GM10248 (cell line): Measurements from ENCODE around the gene TRIM65.

Experiments used
- CTCF ChIA-PET: fragments of 300-600 bp; sonication (Branson Sonifier 250); formaldehyde crosslinking; extraction: SDS; loops from one replicate; lab custom pipeline; 2021; ENCODE audit warnings: antibody characterized with exemption; lab: Yijun Ruan, JAX
- POLR2A ChIA-PET: fragments of 350-650 bp; sonication (Branson Sonifier 250); formaldehyde crosslinking; extraction: SDS; loops from one replicate; lab custom pipeline; 2020; ENCODE audit warnings: antibody characterized with exemption; lab: Yijun Ruan, JAX
- DNase-seq: peaks from one replicate; pipeline ENCODE4 v3.0.0; 2012; ENCODE audit errors: extremely low spot score
- TF ChIP-seq, protein P1 (sequence below): IDR thresholded peaks from 2 replicates; pipeline ENCODE4 v1.5.1; 2012; ENCODE audit warnings: mild to moderate bottlenecking, low read depth; ENCODE audit errors: extremely low read depth, missing control alignments, control extremely low read depth

TRIM65 gene

DNA sequence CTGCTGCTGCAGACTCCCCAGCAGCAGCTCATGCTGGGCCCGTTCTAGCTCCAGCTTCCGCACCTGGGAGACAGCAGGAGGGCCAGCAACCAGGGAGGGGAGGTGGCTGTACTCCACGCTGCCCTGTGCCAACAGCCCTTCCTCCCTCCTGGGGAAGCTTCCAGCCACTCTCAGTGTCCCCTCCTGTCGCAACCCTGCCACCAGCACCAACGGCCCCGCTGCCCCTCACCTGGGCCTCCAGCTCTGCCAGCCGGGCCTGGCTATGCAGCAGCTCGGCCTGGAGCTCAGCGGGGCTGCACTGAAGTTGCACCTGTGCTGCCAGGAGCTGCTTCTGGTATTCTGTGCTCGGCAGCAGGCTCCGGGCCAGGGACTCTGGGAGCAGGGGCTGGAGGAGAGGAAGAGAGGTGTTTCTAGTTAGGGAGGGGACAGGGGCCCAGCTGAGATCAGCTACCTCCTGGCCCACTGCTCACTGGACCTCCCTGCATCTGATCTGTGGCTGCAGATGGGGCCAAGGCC is 23.4 kb upstream of the TRIM65 start:
- TF ChIP-seq, protein P1, sequence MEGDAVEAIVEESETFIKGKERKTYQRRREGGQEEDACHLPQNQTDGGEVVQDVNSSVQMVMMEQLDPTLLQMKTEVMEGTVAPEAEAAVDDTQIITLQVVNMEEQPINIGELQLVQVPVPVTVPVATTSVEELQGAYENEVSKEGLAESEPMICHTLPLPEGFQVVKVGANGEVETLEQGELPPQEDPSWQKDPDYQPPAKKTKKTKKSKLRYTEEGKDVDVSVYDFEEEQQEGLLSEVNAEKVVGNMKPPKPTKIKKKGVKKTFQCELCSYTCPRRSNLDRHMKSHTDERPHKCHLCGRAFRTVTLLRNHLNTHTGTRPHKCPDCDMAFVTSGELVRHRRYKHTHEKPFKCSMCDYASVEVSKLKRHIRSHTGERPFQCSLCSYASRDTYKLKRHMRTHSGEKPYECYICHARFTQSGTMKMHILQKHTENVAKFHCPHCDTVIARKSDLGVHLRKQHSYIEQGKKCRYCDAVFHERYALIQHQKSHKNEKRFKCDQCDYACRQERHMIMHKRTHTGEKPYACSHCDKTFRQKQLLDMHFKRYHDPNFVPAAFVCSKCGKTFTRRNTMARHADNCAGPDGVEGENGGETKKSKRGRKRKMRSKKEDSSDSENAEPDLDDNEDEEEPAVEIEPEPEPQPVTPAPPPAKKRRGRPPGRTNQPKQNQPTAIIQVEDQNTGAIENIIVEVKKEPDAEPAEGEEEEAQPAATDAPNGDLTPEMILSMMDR: no peak
- ChIA-PET CTCF (interaction anchor here (0.7 to 2.2 kb wide), 6 partner anchors 10 to 262 kb away, joined by 3 to 7 read pairs (median 4); no protein-coding TSS in a partner anchor), POLR2A (interaction anchor here (0.5 to 0.7 kb wide), 2 partner anchors 12 to 24 kb away, joined by 3 to 6 read pairs; partner anchors contain the start of gene TRIM65)
- DNase-seq: no peak

DNA sequence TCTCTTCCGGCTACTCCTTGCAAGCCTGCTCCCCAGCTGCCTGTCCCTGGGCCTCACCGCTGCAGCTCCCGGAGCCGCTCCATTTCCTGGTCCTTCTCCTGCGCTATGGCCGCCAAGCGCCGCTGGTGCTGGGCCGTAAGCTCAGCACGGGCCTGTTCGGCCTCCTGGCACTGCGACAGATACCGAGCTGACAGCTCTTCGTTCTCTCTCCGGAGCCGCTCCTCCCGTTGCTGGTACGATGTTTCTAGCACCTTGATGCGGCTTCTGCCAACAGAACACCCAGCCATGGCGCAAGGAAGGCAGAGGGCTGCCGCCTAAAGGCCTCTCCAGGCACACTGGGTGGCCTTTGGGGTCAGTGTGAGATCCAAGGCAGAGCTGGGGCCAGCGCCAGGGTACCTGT is 22.9 kb upstream of the TRIM65 start:
- ChIA-PET CTCF (interaction anchor here (1.3 to 2.2 kb wide), 5 partner anchors 10 to 262 kb away, joined by 3 to 10 read pairs (median 6); no protein-coding TSS in a partner anchor), POLR2A (interaction anchor here (0.5 to 0.7 kb wide), 2 partner anchors 13 to 23 kb away, joined by 3 to 6 read pairs; partner anchors contain the start of gene TRIM65)
- no peak for DNase-seq
- TF ChIP-seq, protein P1: no peak

DNA sequence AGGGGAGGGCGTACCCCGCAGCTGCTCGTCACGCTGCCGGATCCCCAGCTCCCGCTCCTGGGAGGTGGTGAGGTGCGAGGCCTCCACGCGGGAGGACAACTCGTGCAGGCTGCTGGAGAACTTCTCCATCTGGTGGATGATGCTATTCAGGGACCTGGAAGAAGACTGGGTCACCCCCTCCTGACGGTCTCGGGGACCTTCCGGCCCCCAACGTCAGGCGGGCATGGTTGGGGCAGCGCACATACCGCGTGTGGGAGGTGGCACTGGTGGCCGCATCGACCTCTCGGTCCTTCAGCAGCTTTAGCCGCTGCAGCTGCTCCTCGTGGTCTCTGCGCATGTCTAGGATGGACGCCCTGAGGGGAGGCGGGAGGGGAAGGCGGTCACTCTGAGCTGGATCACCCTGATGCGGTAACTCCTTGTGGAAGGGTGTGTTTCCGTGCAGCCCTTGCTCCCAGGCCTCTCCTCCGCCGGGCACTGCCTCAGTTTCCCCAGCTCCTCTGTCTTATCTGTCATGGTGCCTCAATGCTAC is 21.2 kb upstream of the TRIM65 start:
- POLR2A ChIA-PET: no interaction called here
- TF ChIP-seq, protein P1: no peak
- no peak for DNase-seq
- CTCF ChIA-PET: interaction anchor here (2.0 to 5.0 kb wide), 3 partner anchors 9 to 96 kb away, joined by 6 to 27 read pairs (median 10); partner anchors contain the start of gene MRPL38

DNA sequence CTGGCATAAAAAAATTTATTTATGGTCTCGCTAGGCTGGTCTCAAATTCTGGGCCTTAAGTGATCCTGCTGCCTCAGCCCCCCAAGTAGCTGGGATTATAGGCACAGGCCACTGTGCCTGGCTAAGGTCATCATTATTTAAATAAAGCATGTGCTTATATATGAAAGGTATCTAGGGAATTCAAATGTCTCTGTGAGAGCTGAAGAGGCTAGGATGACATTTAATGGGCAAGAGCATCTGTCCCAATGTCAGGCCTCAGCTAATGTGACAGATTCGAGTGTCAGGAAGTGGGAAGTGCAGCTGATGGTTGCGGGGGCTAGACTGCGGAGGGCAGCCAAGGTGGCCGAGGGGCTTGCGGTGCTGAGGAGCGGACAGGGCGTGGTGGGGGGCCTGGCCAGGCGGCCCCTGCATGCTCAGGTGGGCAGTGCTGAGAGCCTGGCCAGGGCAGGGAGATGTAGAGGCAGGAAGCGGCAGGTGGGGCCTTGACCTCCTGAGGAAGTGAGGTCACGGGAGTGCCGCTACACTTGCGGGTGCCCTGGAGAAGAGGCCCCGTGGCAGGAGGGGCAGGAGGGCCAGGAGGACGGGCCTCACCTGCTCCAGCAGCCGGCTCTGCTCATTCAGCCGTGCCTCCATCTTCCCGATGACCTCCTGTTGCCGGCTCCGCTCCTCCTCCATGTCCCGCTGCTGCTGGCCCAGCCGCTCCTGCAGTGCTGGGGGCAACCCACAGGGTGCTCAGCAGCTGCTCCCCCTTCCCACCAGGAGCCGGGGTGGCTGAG is 20.6 kb upstream of the TRIM65 start:
- POLR2A ChIA-PET: no interaction called here
- CTCF ChIA-PET: interaction anchor here (2.0 to 5.0 kb wide), 3 partner anchors 10 to 97 kb away, joined by 6 to 27 read pairs (median 10); partner anchors contain the start of gene MRPL38
- TF ChIP-seq, protein P1: no peak
- no peak for DNase-seq

DNA sequence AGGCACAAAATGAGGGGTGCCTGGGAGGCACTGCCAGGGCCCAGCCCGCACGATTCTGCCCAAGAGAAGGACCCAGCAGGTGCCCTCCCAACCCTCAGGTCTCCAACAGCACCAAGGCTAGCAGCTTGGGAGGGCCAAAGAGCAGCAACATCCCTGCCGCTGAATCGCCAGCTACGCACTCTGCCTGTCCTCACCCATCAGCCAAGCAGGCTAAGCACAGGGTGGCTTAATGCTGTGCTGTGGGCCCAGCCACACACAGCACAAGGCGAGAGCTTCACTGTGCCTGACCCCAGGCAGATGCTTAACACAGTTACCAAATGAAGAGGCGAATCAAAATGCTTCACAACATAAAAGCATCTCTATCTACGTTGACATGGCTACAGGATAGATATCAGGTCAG is 18.5 kb upstream of the TRIM65 start:
- TF ChIP-seq, protein P1: no peak
- no peak for DNase-seq
- ChIA-PET CTCF (interaction anchor here (1.0 to 5.0 kb wide), 4 partner anchors 10 to 364 kb away, joined by 4 to 27 read pairs (median 7); no protein-coding TSS in a partner anchor), POLR2A (interaction anchor here (0.6 kb wide), 1 partner anchor 65 kb away, joined by 7 read pairs; no protein-coding TSS in a partner anchor)
